ENCODE data around the gene RSPO1.
A peak's percentile ranks its signal among the peaks of the same experiment; 100 is the strongest.
"Not testable (repeated sequence)": the region's sequence is repeated elsewhere in the genome, so short reads cannot be mapped to it uniquely, and the experiment has no call there.

Gene RSPO1

DNA sequence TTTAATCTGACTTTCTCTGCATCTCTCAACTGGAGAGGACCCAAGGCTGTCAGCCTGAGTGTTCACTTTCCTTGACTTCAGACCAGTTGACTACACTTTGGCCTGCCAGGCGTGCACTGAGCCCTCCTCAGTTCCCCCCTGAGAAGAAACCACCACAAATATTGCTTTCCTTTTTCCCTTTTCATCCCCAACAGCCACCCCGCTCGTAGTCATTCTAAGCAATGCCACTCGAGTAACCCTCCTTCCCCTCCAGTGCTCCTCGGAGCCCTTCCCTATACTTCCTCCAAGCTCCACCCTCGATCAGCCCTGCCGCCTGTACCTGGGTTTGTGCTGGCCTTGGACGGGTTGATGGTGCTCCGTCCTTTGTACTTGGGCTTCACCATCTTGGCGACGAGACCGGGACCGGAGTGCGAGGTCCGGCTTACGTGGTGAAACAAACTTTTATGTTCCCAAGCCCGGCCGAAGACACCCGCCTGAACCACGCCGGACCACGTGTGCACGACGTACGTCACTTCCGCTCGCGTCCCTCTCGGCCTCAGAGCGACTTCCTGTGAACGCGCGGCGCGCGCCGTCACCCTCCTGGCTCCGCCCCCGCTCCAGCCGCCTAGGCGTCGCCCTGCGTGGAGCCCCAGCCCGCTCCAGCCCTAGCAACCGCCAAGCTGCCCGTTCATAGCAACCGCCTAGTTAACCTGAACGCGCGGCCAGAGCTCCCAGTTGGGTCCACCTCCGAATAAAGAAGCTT is 39.1 kb downstream of the RSPO1 start, which contains the start of gene GNL2:
Gene GNL2 (minus strand): TSS at position 498 of the 742 bp plus-strand sequence. CDS start 115 bp downstream, at position 383.
- no peaks in the 10 kb centered on the region for H3K9me3 ChIP-seq (ENCODE audit: low read length)
- H3K4me1 ChIP-seq (ENCODE audit: insufficient read depth, low read length), result peaks cover 22% of the 10 kb centered on the region
- H3K4me3 ChIP-seq (ENCODE audit: low read depth in 1 of 2, low read length in 2 of 2), result peak within 1 kb of the TSS; percentile 39 to 99
- peak within 1 kb of the TSS; percentile 28 for H3K27ac ChIP-seq (ENCODE audit: low read depth, low read length)
- H3K36me3 ChIP-seq (ENCODE audit: insufficient read depth, low read length), result peaks cover 24% of the 10 kb centered on the region
- no peaks in the 10 kb centered on the region for H3K27me3 ChIP-seq (ENCODE audit: control insufficient read depth in 1 of 2, insufficient read depth in 2 of 2, low read length in 2 of 2)
- H3K9ac ChIP-seq (ENCODE audit: low read length), result peak within 1 kb of the TSS; percentile 88

DNA sequence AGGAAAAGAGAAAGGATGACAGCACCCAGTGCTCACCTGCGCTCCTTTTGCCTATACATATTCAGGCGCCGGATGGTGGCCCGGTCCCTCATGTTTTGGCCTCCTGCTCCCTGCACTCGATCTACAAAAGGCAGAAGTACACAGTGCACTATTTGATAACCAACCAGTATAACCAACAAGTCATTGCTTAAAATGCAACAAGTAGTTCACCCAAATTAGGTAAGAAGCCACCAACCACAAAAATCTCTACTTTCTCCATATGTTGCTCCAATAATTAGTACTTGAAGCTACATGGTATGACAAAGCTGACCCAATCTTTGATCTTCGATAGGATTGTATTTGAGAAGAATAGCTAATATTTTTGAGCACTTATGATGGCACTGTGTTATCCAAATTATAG is 41.0 kb downstream of the RSPO1 start:
- no peak overlapping the region for H3K9ac ChIP-seq (ENCODE audit: low read length)
- H3K4me3 ChIP-seq (ENCODE audit: low read depth in 1 of 2, low read length in 2 of 2), result no peak overlapping the region

DNA sequence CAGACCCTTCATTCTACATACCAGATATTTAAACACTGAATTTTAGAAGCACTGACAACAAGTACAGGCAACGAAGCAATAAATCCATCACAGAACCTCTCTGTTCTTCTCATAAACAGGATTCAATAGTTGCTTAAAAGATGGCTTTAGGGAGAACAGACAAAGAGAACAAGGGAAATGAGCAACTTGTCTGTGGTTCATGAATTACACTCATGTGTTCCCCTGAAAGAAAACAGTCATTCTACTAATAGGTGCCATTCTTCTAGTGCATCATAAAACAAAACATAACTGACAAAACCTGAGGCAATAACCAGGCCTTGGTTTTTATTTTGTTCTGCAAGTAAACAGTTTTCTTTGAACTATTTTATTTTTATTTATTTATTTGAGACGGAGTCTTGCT is 45.8 kb downstream of the RSPO1 start:
- peaks cover 2% of the 10 kb centered on the region for H3K4me1 ChIP-seq (ENCODE audit: insufficient read depth, low read length)
- no peak overlapping the region for H3K9ac ChIP-seq (ENCODE audit: low read length)
- no peaks in the 10 kb centered on the region for H3K9me3 ChIP-seq (ENCODE audit: low read length)
- no peak overlapping the region for H3K27ac ChIP-seq (ENCODE audit: low read depth, low read length)
- no peak overlapping the region for H3K4me3 ChIP-seq (ENCODE audit: low read depth in 1 of 2, low read length in 2 of 2)
- peaks cover 54% of the 10 kb centered on the region for H3K36me3 ChIP-seq (ENCODE audit: insufficient read depth, low read length)
- no peaks in the 10 kb centered on the region for H3K27me3 ChIP-seq (ENCODE audit: control insufficient read depth in 1 of 2, insufficient read depth in 2 of 2, low read length in 2 of 2)

More for the DNA sequence above, 41.0 kb downstream of the RSPO1 start:
- Histone ChIP-seq H3K27ac (ENCODE audit: low read depth, low read length) (no peak overlapping the region), H3K9me3 (ENCODE audit: low read length) (no peaks in the 10 kb centered on the region), H3K36me3 (ENCODE audit: insufficient read depth, low read length) (peaks cover 28% of the 10 kb centered on the region), H3K4me1 (ENCODE audit: insufficient read depth, low read length) (peaks cover 22% of the 10 kb centered on the region), H3K27me3 (ENCODE audit: control insufficient read depth in 1 of 2, insufficient read depth in 2 of 2, low read length in 2 of 2) (no peaks in the 10 kb centered on the region)

DNA sequence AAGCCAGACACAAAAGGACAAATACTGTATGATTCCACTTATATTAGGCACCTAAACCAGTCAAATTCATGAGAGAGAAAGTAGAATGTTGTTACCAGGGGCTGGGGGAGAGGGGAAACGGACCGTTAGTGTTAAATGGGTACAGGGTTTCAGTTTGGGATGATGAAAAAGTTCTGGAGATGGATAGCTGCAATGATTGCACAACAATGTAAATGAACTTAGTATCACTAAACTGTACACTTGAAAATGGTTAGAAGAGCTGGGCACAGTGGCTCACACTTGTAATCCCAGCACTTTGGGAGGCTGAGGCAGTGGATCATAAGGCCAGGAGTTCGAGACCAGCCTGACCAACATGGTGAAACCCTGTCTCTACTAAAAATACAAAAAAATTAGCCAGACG is 50.1 kb downstream of the RSPO1 start:
- H3K4me3 ChIP-seq (ENCODE audit: low read depth in 1 of 2, low read length in 2 of 2); H3K4me1 ChIP-seq (ENCODE audit: insufficient read depth, low read length); H3K9me3 ChIP-seq (ENCODE audit: low read length); H3K9ac ChIP-seq (ENCODE audit: low read length); H3K27ac ChIP-seq (ENCODE audit: low read depth, low read length); H3K27me3 ChIP-seq (ENCODE audit: control insufficient read depth in 1 of 2, insufficient read depth in 2 of 2, low read length in 2 of 2): not testable (repeated sequence)
- peaks cover 63% of the 10 kb centered on the region for H3K36me3 ChIP-seq (ENCODE audit: insufficient read depth, low read length)

DNA sequence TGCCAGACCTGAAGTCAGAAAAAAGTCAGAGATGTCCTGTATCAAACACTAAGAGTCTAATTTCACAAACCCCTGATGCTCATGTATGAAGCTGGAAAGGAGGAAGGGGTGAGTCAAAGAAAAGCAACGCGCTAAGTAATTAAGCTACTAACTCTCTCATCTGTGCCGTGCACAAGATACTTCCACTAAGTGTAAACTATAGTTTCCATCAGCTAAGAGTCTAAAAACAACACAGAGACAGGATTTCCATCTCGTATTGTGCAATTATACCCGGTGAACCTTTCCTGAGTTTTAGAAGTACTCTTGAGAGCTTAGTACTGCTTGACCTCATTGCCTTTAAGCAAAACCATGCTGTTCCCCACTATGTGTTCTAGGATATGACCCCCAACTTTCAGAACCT is 59.0 kb downstream of the RSPO1 start:
- Histone ChIP-seq H3K27ac (ENCODE audit: low read depth, low read length) (peak overlapping the region; percentile 45), H3K36me3 (ENCODE audit: insufficient read depth, low read length) (peaks cover 51% of the 10 kb centered on the region), H3K9me3 (ENCODE audit: low read length) (no peaks in the 10 kb centered on the region), H3K9ac (ENCODE audit: low read length) (no peak overlapping the region), H3K4me1 (ENCODE audit: insufficient read depth, low read length) (peaks cover 25% of the 10 kb centered on the region), H3K4me3 (ENCODE audit: low read depth in 1 of 2, low read length in 2 of 2) (no peak overlapping the region), H3K27me3 (ENCODE audit: control insufficient read depth in 1 of 2, insufficient read depth in 2 of 2, low read length in 2 of 2) (no peaks in the 10 kb centered on the region)

DNA sequence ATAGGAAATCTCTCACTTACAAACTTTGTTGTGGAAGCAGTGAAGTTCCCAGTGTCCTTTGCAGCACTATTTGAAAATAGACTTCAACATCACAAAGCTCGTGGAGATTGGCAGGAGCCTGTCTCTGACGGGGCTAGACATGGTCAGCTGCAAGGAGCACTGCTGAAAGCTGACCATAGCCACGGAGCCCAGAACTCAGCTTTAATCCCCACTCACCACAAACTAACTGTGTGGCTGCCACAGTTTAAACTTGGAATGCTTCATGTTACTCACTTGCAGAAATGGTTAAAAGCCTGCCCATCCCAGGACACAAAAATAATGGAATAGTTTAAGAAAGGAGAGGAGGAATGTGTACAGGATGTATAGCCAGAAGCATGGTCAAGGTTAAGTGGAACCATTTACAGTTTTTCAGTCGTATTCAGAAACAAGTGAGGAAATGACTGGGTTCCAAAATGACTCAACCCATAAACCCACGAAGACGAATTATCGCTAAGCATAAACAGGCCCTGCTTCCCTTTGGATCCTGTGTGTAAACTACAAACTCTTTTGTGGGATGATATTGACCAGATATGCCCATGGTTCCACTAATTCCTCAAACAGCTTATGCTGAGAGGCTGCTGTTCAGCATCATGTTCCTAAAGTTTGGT is 59.7 kb downstream of the RSPO1 start:
- Histone ChIP-seq H3K9ac (ENCODE audit: low read length) (no peak overlapping the region), H3K27ac (ENCODE audit: low read depth, low read length) (peak overlapping the region; percentile 45), H3K4me3 (ENCODE audit: low read depth in 1 of 2, low read length in 2 of 2) (no peak overlapping the region), H3K4me1 (ENCODE audit: insufficient read depth, low read length) (peaks cover 25% of the 10 kb centered on the region), H3K9me3 (ENCODE audit: low read length) (no peaks in the 10 kb centered on the region), H3K27me3 (ENCODE audit: control insufficient read depth in 1 of 2, insufficient read depth in 2 of 2, low read length in 2 of 2) (no peaks in the 10 kb centered on the region), H3K36me3 (ENCODE audit: insufficient read depth, low read length) (peaks cover 47% of the 10 kb centered on the region)

DNA sequence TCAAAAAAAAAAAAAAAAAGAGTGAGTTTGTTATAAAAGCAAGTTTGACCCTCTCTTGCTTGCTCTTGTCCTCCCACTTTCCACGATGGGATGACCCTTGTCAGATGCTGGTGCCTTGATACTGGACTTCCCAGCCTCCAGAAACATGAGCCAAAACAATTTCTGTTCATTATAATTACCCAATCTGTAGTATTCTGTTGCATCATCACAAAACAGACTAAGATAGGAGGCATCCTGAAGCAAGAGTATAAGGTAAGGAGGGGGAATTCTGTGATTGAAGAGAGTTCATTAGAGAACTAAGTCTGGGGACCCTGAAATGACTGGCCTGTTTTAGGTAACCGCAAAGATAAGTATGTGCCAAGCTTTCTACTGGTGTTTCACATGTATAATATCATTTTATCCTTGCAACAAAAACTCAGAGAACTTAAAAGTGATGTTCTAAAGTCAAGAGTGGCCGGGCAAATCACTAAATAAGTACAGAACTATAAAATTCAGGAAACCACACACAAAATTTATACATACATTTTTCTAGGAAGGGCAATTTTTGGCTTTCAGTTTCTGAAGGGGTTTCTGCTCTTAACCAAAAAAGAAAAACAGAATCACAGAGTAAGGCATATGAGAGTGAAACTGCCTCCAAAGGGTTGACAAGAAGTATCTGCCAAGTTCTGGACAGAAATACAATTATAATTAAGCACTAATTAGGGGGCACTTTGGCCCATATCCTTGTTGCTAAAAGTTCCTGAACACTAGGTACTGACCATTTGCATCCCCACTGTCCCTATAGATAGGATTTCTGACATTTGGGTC is 64.0 kb downstream of the RSPO1 start:
- H3K36me3 ChIP-seq (ENCODE audit: insufficient read depth, low read length), result peaks cover 80% of the 10 kb centered on the region
- H3K4me3 ChIP-seq (ENCODE audit: low read depth in 1 of 2, low read length in 2 of 2), result no peak overlapping the region
- H3K27me3 ChIP-seq (ENCODE audit: control insufficient read depth in 1 of 2, insufficient read depth in 2 of 2, low read length in 2 of 2), result no peaks in the 10 kb centered on the region

DNA sequence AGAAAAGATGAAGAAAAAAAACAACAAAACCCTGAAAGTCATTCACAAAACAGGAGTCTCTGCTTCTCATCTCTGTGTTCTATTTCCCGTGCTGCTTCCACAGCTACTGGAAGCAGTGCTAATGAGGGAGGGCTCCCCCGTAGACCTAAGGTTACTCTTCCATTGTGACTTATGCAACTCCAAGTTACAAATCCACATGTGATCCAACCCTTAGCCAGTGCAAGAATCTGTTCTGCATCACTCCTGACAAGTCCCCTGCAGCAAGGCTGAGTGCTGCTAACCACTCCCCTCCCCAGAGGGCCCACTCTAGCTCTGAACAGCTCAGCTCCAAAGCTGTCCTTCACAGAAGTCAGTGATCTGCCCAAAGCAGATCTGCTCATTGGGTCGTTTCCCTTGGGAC is 67.7 kb downstream of the RSPO1 start:
- no peak overlapping the region for H3K27ac ChIP-seq (ENCODE audit: low read depth, low read length)

More for the DNA sequence above, 64.0 kb downstream of the RSPO1 start:
- Histone ChIP-seq H3K4me1 (ENCODE audit: insufficient read depth, low read length) (peaks cover 14% of the 10 kb centered on the region), H3K27ac (ENCODE audit: low read depth, low read length) (no peak overlapping the region), H3K9me3 (ENCODE audit: low read length) (no peaks in the 10 kb centered on the region), H3K9ac (ENCODE audit: low read length) (no peak overlapping the region)

DNA sequence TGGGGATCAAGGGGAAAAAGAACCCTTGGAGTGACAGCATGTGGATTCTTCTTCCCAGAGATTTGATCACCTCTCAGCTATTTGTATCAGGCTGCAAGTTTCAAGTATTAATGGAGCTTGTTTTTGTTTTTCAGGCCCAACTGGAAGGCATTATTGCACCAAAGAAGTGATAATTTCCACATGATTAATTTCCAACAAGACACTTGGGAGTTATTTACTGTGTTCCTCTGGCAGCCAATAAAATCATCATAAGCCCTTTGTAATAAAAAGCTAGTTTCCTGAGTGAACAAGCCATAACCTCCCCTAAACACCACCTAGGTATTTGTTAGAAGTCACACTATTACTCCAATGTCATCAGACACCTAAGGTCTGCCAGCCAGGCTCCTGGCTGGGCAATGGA is 69.8 kb downstream of the RSPO1 start:
- Histone ChIP-seq H3K9ac (ENCODE audit: low read length) (no peak overlapping the region), H3K9me3 (ENCODE audit: low read length) (no peaks in the 10 kb centered on the region), H3K4me1 (ENCODE audit: insufficient read depth, low read length) (no peaks in the 10 kb centered on the region), H3K36me3 (ENCODE audit: insufficient read depth, low read length) (peaks cover 64% of the 10 kb centered on the region), H3K4me3 (ENCODE audit: low read depth in 1 of 2, low read length in 2 of 2) (no peak overlapping the region), H3K27me3 (ENCODE audit: control insufficient read depth in 1 of 2, insufficient read depth in 2 of 2, low read length in 2 of 2) (no peaks in the 10 kb centered on the region), H3K27ac (ENCODE audit: low read depth, low read length) (no peak overlapping the region)

More for the DNA sequence above, 67.7 kb downstream of the RSPO1 start:
- Histone ChIP-seq H3K9ac (ENCODE audit: low read length) (no peak overlapping the region), H3K4me1 (ENCODE audit: insufficient read depth, low read length) (no peaks in the 10 kb centered on the region), H3K27me3 (ENCODE audit: control insufficient read depth in 1 of 2, insufficient read depth in 2 of 2, low read length in 2 of 2) (no peaks in the 10 kb centered on the region), H3K9me3 (ENCODE audit: low read length) (no peaks in the 10 kb centered on the region), H3K4me3 (ENCODE audit: low read depth in 1 of 2, low read length in 2 of 2) (no peak overlapping the region), H3K36me3 (ENCODE audit: insufficient read depth, low read length) (peaks cover 72% of the 10 kb centered on the region)

DNA sequence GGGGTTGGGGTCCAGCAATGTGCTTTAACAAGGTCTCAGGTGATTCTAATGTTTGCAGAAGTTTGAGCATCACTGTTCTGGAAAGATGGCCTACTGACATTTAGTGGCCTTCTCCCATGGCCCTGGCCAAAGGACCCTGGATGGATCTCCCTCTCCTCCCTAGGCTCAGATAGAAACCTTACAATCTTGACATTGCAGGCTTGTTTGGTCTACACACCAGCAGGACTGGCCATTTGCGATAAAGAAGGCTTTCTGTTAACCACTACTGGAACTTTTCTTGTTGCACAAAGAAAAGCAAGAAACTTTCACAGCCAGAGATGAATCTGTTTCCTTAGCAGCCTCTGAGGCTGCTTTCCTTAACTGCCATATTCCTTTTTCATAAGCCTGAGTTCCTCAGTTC is 71.7 kb downstream of the RSPO1 start:
- H3K4me3 ChIP-seq (ENCODE audit: low read depth in 1 of 2, low read length in 2 of 2), result no peak overlapping the region

More for the DNA sequence above, 71.7 kb downstream of the RSPO1 start:
- peaks cover 47% of the 10 kb centered on the region for H3K36me3 ChIP-seq (ENCODE audit: insufficient read depth, low read length)
- H3K27ac ChIP-seq (ENCODE audit: low read depth, low read length), result no peak overlapping the region
- H3K27me3 ChIP-seq (ENCODE audit: control insufficient read depth in 1 of 2, insufficient read depth in 2 of 2, low read length in 2 of 2), result no peaks in the 10 kb centered on the region
- H3K9me3 ChIP-seq (ENCODE audit: low read length), result no peaks in the 10 kb centered on the region
- H3K9ac ChIP-seq (ENCODE audit: low read length), result no peak overlapping the region
- H3K4me1 ChIP-seq (ENCODE audit: insufficient read depth, low read length), result no peaks in the 10 kb centered on the region
